Erythroblast (primary cell): ENCODE measurements around the gene GRXCR2.

ENCODE experiments used
- GATA1 ChIP-seq: IDR thresholded peaks from 2 replicates; pipeline ENCODE4 v1.6.1; 2011; ENCODE audit warnings: low read depth, mild to moderate bottlenecking, control low read depth, low read length, moderate library complexity
- POLR2A ChIP-seq: IDR thresholded peaks from 2 replicates; pipeline ENCODE4 v1.6.1; 2011; ENCODE audit warnings: mild to moderate bottlenecking, low read length

DNA sequence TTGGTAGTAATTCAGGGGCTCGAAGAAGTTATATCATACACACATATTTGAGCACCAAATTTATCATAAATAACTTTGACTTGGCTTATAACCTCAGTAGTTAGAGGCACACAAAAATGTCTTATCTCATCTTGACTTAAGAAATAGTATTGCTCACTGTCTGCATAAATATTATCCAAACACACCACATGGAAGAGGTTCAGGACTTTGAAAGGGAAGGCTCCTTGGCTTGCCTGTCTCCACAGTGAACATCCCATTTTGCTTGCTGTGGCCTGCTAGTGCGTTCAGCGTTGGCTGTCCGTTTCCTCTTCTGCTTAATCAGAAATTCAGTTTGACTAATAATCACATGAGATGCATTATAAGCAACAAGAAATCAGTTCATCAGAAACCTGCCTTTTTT lies 13.9 kb downstream of the GRXCR2 start:
- no peak for TF ChIP-seq POLR2A
- no peak for TF ChIP-seq GATA1
